Measurements from ENCODE around the gene ARAF. TPM values are rescaled to one million over a fixed set of nuclear protein-coding genes. Genes with fewer than 3 reads are reported as not detected.

The ARAF gene
- total RNA-seq, 1 donor from 2014 or later: 76.8 TPM

DNA sequence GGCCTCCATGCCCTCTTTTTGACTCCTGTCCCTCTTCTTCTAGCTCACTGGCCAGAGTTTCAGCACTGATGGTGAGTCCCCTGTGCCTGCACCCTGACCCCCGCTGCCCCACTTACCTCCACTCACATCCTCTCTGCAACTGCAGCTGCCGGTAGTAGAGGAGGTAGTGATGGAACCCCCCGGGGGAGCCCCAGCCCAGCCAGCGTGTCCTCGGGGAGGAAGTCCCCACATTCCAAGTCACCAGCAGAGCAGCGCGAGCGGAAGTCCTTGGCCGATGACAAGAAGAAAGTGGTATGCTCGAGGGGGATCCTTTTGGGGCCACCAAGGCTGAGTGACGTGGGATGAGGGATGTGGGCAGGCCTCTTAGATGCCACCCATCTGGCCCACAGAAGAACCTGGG, 5.8 kb downstream of the ARAF start:
- Mint-ChIP-seq H3K9me3 (ENCODE audit: low read depth) (peaks cover 9% of the 10 kb centered on the region), H3K27me3 (no peaks in the 10 kb centered on the region), H3K4me3 (ENCODE audit: low read depth) (no peak overlapping the region), H3K4me1 (ENCODE audit: low read depth) (no peaks in the 10 kb centered on the region), H3K27ac (no peak overlapping the region), H3K36me3 (ENCODE audit: insufficient read depth) (peaks cover 20% of the 10 kb centered on the region)
- DNase-seq (ENCODE audit: low spot score, unreplicated experiment): no peak
- TF ChIP-seq, protein P1, sequence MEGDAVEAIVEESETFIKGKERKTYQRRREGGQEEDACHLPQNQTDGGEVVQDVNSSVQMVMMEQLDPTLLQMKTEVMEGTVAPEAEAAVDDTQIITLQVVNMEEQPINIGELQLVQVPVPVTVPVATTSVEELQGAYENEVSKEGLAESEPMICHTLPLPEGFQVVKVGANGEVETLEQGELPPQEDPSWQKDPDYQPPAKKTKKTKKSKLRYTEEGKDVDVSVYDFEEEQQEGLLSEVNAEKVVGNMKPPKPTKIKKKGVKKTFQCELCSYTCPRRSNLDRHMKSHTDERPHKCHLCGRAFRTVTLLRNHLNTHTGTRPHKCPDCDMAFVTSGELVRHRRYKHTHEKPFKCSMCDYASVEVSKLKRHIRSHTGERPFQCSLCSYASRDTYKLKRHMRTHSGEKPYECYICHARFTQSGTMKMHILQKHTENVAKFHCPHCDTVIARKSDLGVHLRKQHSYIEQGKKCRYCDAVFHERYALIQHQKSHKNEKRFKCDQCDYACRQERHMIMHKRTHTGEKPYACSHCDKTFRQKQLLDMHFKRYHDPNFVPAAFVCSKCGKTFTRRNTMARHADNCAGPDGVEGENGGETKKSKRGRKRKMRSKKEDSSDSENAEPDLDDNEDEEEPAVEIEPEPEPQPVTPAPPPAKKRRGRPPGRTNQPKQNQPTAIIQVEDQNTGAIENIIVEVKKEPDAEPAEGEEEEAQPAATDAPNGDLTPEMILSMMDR (IDR thresholded peaks at IDR 0.05; ENCODE audit: unreplicated experiment): no peak

DNA sequence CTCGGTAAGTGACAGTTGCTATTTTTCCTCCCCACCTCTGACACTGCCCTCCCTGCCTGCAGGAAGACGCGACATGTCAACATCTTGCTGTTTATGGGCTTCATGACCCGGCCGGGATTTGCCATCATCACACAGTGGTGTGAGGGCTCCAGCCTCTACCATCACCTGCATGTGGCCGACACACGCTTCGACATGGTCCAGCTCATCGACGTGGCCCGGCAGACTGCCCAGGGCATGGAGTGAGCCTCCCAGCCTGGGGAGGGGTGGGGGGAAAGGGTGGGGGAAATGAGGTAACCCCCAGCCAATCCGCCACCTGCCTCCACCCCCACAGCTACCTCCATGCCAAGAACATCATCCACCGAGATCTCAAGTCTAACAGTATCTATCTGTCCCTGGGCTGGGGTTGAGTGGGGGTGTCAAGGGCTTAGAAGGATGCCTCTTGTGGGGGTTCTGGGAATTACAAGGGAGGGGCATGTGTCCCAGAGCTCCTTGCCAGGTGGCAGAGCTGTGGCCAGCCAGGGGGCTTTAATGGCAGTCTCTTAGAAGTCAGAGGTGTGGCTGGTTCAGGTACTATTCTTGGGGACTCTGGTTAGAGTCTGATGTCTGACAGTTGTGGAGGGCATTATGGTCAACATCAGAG, 7.8 kb downstream of the ARAF start:
- no peak for DNase-seq (ENCODE audit: low spot score, unreplicated experiment)
- H3K4me1 Mint-ChIP-seq (ENCODE audit: low read depth): peaks cover 6% of the 10 kb centered on the region
- no peak overlapping the region for H3K4me3 Mint-ChIP-seq (ENCODE audit: low read depth)
- H3K36me3 Mint-ChIP-seq (ENCODE audit: insufficient read depth): peaks cover 24% of the 10 kb centered on the region
- H3K9me3 Mint-ChIP-seq (ENCODE audit: low read depth): peaks cover 14% of the 10 kb centered on the region
- no peak overlapping the region for H3K27ac Mint-ChIP-seq
- no peaks in the 10 kb centered on the region for H3K27me3 Mint-ChIP-seq
- TF ChIP-seq, protein P1 (IDR thresholded peaks at IDR 0.05; ENCODE audit: unreplicated experiment): peak; percentile 30

DNA sequence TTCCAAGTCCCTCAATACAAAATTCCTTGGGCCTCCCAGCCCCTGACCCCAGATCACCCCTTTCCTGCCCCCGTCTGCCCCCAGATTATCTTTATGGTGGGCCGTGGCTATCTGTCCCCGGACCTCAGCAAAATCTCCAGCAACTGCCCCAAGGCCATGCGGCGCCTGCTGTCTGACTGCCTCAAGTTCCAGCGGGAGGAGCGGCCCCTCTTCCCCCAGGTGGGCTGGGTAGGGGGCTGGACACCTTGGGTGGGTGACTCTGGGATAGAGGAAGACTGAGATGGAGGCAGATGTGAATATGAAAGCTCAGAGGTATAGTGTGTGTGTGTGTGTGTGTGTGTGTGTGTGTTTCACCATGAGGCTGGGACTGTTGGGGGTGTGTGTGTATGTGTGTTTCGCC, 9.8 kb downstream of the ARAF start:
- Mint-ChIP-seq H3K4me3 (ENCODE audit: low read depth) (no peak overlapping the region), H3K27ac (no peak overlapping the region), H3K4me1 (ENCODE audit: low read depth) (peaks cover 6% of the 10 kb centered on the region), H3K9me3 (ENCODE audit: low read depth) (peaks cover 14% of the 10 kb centered on the region), H3K27me3 (no peaks in the 10 kb centered on the region), H3K36me3 (ENCODE audit: insufficient read depth) (peaks cover 22% of the 10 kb centered on the region)
- DNase-seq (ENCODE audit: low spot score, unreplicated experiment): no peak
- TF ChIP-seq, protein P1 (IDR thresholded peaks at IDR 0.05; ENCODE audit: unreplicated experiment): no peak

DNA sequence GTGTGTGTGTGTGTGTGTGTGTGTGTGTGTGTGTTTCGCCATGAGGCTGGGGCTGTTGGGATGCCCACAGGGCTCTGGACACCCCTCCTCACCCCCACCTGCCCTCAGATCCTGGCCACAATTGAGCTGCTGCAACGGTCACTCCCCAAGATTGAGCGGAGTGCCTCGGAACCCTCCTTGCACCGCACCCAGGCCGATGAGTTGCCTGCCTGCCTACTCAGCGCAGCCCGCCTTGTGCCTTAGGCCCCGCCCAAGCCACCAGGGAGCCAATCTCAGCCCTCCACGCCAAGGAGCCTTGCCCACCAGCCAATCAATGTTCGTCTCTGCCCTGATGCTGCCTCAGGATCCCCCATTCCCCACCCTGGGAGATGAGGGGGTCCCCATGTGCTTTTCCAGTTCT, 10.2 kb downstream of the ARAF start:
- DNase-seq (ENCODE audit: low spot score, unreplicated experiment): no peak
- no peak overlapping the region for H3K27ac Mint-ChIP-seq
- peaks cover 6% of the 10 kb centered on the region for H3K4me1 Mint-ChIP-seq (ENCODE audit: low read depth)
- no peak overlapping the region for H3K4me3 Mint-ChIP-seq (ENCODE audit: low read depth)
- peaks cover 12% of the 10 kb centered on the region for H3K9me3 Mint-ChIP-seq (ENCODE audit: low read depth)
- TF ChIP-seq, protein P1 (IDR thresholded peaks at IDR 0.05; ENCODE audit: unreplicated experiment): no peak
- peaks cover 21% of the 10 kb centered on the region for H3K36me3 Mint-ChIP-seq (ENCODE audit: insufficient read depth)
- no peaks in the 10 kb centered on the region for H3K27me3 Mint-ChIP-seq

DNA sequence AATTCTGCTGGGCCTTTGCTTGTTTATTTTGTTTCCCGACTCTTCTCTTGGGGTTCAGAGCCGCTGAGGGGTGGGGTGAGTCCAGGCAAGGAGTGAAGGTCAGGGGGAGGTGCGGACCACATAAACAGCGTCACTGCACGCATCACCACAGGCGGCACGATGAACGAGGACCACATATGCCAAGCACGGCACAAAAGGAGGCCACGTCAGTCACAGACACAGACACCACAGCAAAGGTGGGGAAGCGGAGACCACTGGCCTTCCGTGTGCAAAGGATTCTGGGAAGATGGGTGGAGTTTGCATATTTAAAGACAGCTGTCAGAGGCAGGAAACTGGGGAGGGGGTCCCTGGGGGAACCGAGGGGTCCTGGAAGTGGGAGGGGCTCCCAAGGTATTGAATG, 10.9 kb downstream of the ARAF start:
- Mint-ChIP-seq H3K36me3 (ENCODE audit: insufficient read depth) (peaks cover 20% of the 10 kb centered on the region), H3K27me3 (no peaks in the 10 kb centered on the region), H3K27ac (no peak overlapping the region), H3K4me1 (ENCODE audit: low read depth) (peaks cover 6% of the 10 kb centered on the region), H3K4me3 (ENCODE audit: low read depth) (no peak overlapping the region), H3K9me3 (ENCODE audit: low read depth) (peaks cover 15% of the 10 kb centered on the region)
- TF ChIP-seq, protein P1 (IDR thresholded peaks at IDR 0.05; ENCODE audit: unreplicated experiment): no peak
- DNase-seq (ENCODE audit: low spot score, unreplicated experiment): no peak
